SK-N-SH treated with all-trans-retinoic acid at 6 μM for 48 hours (cell line): ENCODE measurements around the gene PLEKHG3.
A peak's percentile ranks its signal among the peaks of the same experiment; 100 is the strongest.

Experiments used
- ATAC-seq: fragments of 200-7000 bp; cut with Tn5 transposase; 3 replicates; pipeline ENCODE4 v1.9.1; 2020; ENCODE audit warnings: mild to moderate bottlenecking, moderate library complexity
- ARNTL ChIP-seq: fragments of 450-650 bp; formaldehyde crosslinking; IDR thresholded peaks from 2 replicates; pipeline ENCODE4 v1.5.0; 2020; ENCODE audit warnings: low read depth, mild to moderate bottlenecking, moderate library complexity, borderline replicate concordance
- BACH2 ChIP-seq: fragments of 250-450 bp; sonication (Bioruptor Pico); IDR thresholded peaks from 2 replicates; pipeline ENCODE4 v1.9.0; 2021; ENCODE audit warnings: mild to moderate bottlenecking, borderline replicate concordance
- CSDC2 ChIP-seq: fragments of 250-450 bp; sonication (Bioruptor Pico); IDR thresholded peaks from 2 replicates; pipeline ENCODE4 v1.5.0; 2020; ENCODE audit warnings: mild to moderate bottlenecking, moderate library complexity
- ESRRG ChIP-seq: fragments of 250-450 bp; sonication (Bioruptor Pico); IDR thresholded peaks from 2 replicates; pipeline ENCODE4 v1.6.1; 2021; ENCODE audit warnings: mild to moderate bottlenecking
- GLIS3 ChIP-seq: fragments of 250-450 bp; sonication (Bioruptor Pico); IDR thresholded peaks from 2 replicates; pipeline ENCODE4 v1.5.0; 2020; ENCODE audit warnings: mild to moderate bottlenecking, moderate library complexity
- ISL1 ChIP-seq: fragments of 250-450 bp; sonication (Bioruptor Pico); IDR thresholded peaks from 2 replicates; pipeline ENCODE4 v2.1.2; 2022; ENCODE audit warnings: mild to moderate bottlenecking, moderate library complexity
- OSR1 ChIP-seq: fragments of 250-450 bp; sonication (Bioruptor Pico); IDR thresholded peaks from 2 replicates; pipeline ENCODE4 v1.8.0; 2022; ENCODE audit warnings: moderate library complexity, mild to moderate bottlenecking, inconsistent platforms
- PPARA ChIP-seq: fragments of 250-450 bp; sonication (Bioruptor Pico); IDR thresholded peaks from 2 replicates; pipeline ENCODE4 v1.5.0; 2020; ENCODE audit warnings: mild to moderate bottlenecking, borderline replicate concordance
- RARB ChIP-seq: fragments of 250-450 bp; sonication (Bioruptor Pico); IDR thresholded peaks from 2 replicates; pipeline ENCODE4 v1.8.0; 2021; ENCODE audit warnings: mild to moderate bottlenecking, moderate library complexity
- TCF4 ChIP-seq: fragments of 250-450 bp; sonication (Bioruptor Pico); IDR thresholded peaks from 2 replicates; pipeline ENCODE4 v1.8.0; 2021; ENCODE audit warnings: mild to moderate bottlenecking, moderate library complexity, borderline replicate concordance
- TOX ChIP-seq: fragments of 250-450 bp; sonication (Bioruptor Pico); IDR thresholded peaks from 2 replicates; pipeline ENCODE4 v1.8.0; 2021; ENCODE audit warnings: mild to moderate bottlenecking, moderate library complexity, borderline replicate concordance
- ZC3H10 ChIP-seq: fragments of 250-450 bp; sonication (Bioruptor Pico); IDR thresholded peaks from 2 replicates; pipeline ENCODE4 v1.5.1; 2021; ENCODE audit warnings: mild to moderate bottlenecking, moderate library complexity
- ZFP3 ChIP-seq: fragments of 250-450 bp; sonication (Bioruptor Pico); IDR thresholded peaks from 2 replicates; pipeline ENCODE4 v1.5.0; 2020; ENCODE audit warnings: mild to moderate bottlenecking, moderate library complexity
- ZFP30 ChIP-seq: fragments of 450-650 bp; formaldehyde crosslinking; IDR thresholded peaks from 2 replicates; pipeline ENCODE4 v1.5.0; 2022; ENCODE audit warnings: mild to moderate bottlenecking, moderate library complexity
- ZNF70 ChIP-seq: fragments of 450-650 bp; formaldehyde crosslinking; IDR thresholded peaks from 2 replicates; pipeline ENCODE4 v1.5.0; 2020; ENCODE audit warnings: mild to moderate bottlenecking, moderate library complexity
- ZNF8 ChIP-seq: fragments of 450-650 bp; formaldehyde crosslinking; IDR thresholded peaks from 2 replicates; pipeline ENCODE4 v1.5.0; 2020; ENCODE audit warnings: mild to moderate bottlenecking, moderate library complexity
- TF ChIP-seq, protein P1 (sequence below): fragments of 250-450 bp; sonication (Bioruptor Pico); IDR thresholded peaks from 2 replicates; pipeline ENCODE4 v1.5.0; 2020; ENCODE audit warnings: mild to moderate bottlenecking, moderate library complexity
- TF ChIP-seq, protein P2 (sequence below): fragments of 250-450 bp; sonication (Bioruptor Pico); IDR thresholded peaks from 2 replicates; pipeline ENCODE4 v1.5.1; 2021; ENCODE audit warnings: mild to moderate bottlenecking, moderate library complexity
- TF ChIP-seq, protein P3 (sequence below): fragments of 250-450 bp; sonication (Bioruptor Pico); IDR thresholded peaks from 2 replicates; pipeline ENCODE4 v1.8.0; 2020; ENCODE audit warnings: mild to moderate bottlenecking, moderate library complexity, borderline replicate concordance
- TF ChIP-seq, protein P4 (sequence below): fragments of 250-450 bp; sonication (Bioruptor Pico); IDR thresholded peaks from 2 replicates; pipeline ENCODE4 v1.5.1; 2020; ENCODE audit warnings: low read depth, mild to moderate bottlenecking, moderate library complexity

The PLEKHG3 gene

DNA sequence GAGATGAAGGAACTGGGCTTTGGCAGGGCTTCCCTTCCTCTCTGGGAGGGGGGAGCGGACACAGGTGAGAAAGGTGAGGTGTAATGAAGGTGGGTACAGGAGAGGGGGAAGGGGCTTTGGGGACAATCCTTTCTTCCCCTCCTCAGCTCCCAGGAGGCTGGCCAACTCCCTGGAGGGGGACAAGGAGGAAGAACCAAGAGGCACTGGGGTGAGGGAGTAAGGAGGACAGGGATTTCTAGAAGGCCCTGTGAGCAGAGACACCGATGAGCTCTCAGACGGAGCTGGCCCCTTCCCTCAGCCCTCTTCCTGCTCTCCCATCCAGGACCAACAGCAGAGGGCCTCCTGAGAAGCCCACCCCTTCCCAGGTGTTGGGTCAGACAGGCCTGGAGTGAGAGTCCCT lies 53.4 kb downstream of the PLEKHG3 start:
- ATAC-seq: no peak

DNA sequence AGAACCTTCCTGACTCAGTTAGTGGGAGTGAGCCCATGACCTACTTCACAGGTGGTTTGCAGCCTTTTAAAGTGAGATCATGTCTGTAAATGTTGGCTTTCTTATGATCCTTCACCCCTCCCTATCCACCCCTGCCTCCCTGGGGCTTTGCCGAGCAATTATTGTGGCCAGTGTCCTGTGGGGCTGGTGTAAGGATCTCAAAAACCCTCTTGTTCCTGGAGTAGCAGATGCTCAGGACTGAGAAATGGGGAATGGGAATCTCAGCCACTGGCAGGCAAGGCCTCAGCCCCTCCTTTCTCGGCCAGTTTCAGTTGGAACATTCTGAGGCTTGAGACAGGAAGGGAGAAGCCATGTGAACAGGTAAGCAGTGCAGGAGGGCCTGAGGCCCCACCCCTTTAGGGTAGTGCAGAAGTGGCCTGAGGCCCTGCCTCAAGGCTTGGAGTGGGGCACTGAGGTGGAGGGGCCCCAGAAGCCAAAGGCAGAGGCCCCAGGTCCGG lies 53.8 kb downstream of the PLEKHG3 start:
- ATAC-seq: no peak
- no peak for TF ChIP-seq RARB (CRISPR knock-in tag)
- no peak for TF ChIP-seq ESRRG (CRISPR knock-in tag)
- TF ChIP-seq, protein P1, sequence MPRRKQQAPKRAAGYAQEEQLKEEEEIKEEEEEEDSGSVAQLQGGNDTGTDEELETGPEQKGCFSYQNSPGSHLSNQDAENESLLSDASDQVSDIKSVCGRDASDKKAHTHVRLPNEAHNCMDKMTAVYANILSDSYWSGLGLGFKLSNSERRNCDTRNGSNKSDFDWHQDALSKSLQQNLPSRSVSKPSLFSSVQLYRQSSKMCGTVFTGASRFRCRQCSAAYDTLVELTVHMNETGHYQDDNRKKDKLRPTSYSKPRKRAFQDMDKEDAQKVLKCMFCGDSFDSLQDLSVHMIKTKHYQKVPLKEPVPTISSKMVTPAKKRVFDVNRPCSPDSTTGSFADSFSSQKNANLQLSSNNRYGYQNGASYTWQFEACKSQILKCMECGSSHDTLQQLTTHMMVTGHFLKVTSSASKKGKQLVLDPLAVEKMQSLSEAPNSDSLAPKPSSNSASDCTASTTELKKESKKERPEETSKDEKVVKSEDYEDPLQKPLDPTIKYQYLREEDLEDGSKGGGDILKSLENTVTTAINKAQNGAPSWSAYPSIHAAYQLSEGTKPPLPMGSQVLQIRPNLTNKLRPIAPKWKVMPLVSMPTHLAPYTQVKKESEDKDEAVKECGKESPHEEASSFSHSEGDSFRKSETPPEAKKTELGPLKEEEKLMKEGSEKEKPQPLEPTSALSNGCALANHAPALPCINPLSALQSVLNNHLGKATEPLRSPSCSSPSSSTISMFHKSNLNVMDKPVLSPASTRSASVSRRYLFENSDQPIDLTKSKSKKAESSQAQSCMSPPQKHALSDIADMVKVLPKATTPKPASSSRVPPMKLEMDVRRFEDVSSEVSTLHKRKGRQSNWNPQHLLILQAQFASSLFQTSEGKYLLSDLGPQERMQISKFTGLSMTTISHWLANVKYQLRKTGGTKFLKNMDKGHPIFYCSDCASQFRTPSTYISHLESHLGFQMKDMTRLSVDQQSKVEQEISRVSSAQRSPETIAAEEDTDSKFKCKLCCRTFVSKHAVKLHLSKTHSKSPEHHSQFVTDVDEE: no peak
- TF ChIP-seq ISL1: no peak
- no peak for TF ChIP-seq GLIS3
- TF ChIP-seq ARNTL (CRISPR knock-in tag): no peak
- TF ChIP-seq, protein P2, sequence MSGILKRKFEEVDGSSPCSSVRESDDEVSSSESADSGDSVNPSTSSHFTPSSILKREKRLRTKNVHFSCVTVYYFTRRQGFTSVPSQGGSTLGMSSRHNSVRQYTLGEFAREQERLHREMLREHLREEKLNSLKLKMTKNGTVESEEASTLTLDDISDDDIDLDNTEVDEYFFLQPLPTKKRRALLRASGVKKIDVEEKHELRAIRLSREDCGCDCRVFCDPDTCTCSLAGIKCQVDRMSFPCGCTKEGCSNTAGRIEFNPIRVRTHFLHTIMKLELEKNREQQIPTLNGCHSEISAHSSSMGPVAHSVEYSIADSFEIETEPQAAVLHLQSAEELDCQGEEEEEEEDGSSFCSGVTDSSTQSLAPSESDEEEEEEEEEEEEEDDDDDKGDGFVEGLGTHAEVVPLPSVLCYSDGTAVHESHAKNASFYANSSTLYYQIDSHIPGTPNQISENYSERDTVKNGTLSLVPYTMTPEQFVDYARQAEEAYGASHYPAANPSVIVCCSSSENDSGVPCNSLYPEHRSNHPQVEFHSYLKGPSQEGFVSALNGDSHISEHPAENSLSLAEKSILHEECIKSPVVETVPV: no peak
- no peak for TF ChIP-seq OSR1 (CRISPR knock-in tag)
- no peak for TF ChIP-seq TOX
- TF ChIP-seq ZNF70 (CRISPR knock-in tag): no peak
- TF ChIP-seq, protein P3, sequence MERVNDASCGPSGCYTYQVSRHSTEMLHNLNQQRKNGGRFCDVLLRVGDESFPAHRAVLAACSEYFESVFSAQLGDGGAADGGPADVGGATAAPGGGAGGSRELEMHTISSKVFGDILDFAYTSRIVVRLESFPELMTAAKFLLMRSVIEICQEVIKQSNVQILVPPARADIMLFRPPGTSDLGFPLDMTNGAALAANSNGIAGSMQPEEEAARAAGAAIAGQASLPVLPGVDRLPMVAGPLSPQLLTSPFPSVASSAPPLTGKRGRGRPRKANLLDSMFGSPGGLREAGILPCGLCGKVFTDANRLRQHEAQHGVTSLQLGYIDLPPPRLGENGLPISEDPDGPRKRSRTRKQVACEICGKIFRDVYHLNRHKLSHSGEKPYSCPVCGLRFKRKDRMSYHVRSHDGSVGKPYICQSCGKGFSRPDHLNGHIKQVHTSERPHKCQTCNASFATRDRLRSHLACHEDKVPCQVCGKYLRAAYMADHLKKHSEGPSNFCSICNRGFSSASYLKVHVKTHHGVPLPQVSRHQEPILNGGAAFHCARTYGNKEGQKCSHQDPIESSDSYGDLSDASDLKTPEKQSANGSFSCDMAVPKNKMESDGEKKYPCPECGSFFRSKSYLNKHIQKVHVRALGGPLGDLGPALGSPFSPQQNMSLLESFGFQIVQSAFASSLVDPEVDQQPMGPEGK (CRISPR knock-in tag): no peak
- no peak for TF ChIP-seq PPARA (CRISPR knock-in tag)
- TF ChIP-seq, protein P4, sequence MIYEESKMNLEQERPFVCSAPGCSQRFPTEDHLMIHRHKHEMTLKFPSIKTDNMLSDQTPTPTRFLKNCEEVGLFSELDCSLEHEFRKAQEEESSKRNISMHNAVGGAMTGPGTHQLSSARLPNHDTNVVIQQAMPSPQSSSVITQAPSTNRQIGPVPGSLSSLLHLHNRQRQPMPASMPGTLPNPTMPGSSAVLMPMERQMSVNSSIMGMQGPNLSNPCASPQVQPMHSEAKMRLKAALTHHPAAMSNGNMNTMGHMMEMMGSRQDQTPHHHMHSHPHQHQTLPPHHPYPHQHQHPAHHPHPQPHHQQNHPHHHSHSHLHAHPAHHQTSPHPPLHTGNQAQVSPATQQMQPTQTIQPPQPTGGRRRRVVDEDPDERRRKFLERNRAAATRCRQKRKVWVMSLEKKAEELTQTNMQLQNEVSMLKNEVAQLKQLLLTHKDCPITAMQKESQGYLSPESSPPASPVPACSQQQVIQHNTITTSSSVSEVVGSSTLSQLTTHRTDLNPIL (CRISPR knock-in tag): no peak
- TF ChIP-seq ZFP30 (CRISPR knock-in tag): no peak
- no peak for TF ChIP-seq ZNF8 (CRISPR knock-in tag)
- TF ChIP-seq CSDC2 (CRISPR knock-in tag): no peak
- TF ChIP-seq TCF4 (CRISPR knock-in tag): no peak

More for the DNA sequence above, 53.4 kb downstream of the PLEKHG3 start:
- TF ChIP-seq ESRRG (CRISPR knock-in tag) (no peak), ZFP3 (CRISPR knock-in tag) (no peak), ARNTL (CRISPR knock-in tag) (no peak), OSR1 (CRISPR knock-in tag) (no peak)

DNA sequence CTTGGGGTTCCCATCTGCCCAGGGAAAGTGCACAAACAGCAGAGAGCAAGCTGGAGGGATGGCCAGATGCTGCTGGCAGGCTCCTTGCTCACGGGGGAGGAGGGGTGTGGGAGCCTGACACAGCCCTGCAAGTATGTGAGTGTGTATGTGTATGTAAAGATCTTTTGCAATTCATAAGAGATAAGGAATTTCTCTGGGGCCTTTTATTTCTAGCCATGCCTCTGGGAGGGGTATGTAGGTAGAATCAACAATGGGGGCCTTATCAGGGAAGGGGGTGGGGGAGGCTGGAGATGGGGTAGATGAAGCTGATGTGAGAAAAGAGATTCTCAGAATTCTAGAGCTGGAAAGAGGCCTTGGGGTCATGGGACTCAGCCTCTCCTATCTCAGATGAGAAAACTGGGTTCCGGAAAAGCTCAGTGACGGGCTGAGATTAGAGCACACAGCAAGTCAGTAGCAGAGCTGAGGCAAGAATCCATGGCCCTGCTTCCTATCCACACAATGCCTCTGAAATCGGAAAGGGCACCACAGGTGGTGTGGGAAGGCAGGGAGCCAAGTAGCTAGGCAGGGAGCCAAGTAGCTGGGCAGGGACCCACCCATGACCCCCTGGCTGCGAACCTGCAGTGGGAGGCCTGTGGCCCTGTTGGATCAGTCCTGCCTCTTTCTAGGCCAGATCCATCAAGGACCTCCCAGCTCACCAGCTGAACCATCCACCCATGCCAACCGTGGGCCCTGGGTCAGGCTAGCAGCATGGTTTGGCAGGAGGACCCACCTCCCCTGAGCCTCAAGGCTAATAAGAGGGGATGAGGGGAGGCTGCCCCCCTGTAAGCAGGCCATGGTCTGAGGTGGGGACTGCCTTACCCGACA lies 54.7 kb downstream of the PLEKHG3 start:
- peak; percentile 77 for ATAC-seq
- TF ChIP-seq BACH2 (CRISPR knock-in tag) (no peak), ISL1 (no peak), ESRRG (CRISPR knock-in tag) (no peak), TCF4 (CRISPR knock-in tag) (peak; percentile 45; the same call in 1 of the 2 replicates), ZNF8 (CRISPR knock-in tag) (no peak), CSDC2 (CRISPR knock-in tag) (no peak), OSR1 (CRISPR knock-in tag) (no peak), ZC3H10 (CRISPR knock-in tag) (no peak)
- TF ChIP-seq, protein P2: no peak
